K562 (cell line): ENCODE data around the gene GBA2. TPM values are rescaled to one million over a fixed set of nuclear protein-coding genes. Genes with fewer than 3 reads are reported as not detected.

ENCODE experiments used
- BRD4 ChIP-seq: fragments of 200-600 bp; sonication (generic); IDR thresholded peaks from 2 replicates; pipeline ENCODE4 v1.6.1; 2017; ENCODE audit warnings: inconsistent platforms
- CEBPB ChIP-seq: fragments of 450-650 bp; IDR thresholded peaks from 2 replicates; pipeline ENCODE4 v1.6.1; 2016; ENCODE audit warnings: missing genetic modification characterization, missing compliant biosample characterization
- EZH2 ChIP-seq: IDR thresholded peaks from 2 replicates; pipeline ENCODE4 v1.6.1; 2012; ENCODE audit warnings: low read depth, mild to moderate bottlenecking, inconsistent platforms, low read length, borderline replicate concordance
- FOXA3 ChIP-seq, 2 experiments: fragments of 450-650 bp in 1 of 2; sonication (generic) in 1 of 2; formaldehyde crosslinking; IDR thresholded peaks in 1 of 2; conservative IDR thresholded peaks in 1 of 2; 2 replicates each; pipeline versions ENCODE4 v1.4.0 to v1.8.0; 2020 to 2022; ENCODE audit warnings: mild to moderate bottlenecking in 2 of 2, missing genetic modification reagents in 1 of 2
- FOXJ3 ChIP-seq: sonication (generic); formaldehyde crosslinking; IDR thresholded peaks from 2 replicates; pipeline ENCODE4 v1.4.0; 2020; ENCODE audit warnings: mild to moderate bottlenecking, missing genetic modification reagents
- NFIX ChIP-seq: fragments of 250-450 bp; sonication (Bioruptor Pico); IDR thresholded peaks from 2 replicates; pipeline ENCODE4 v1.4.0; 2020; ENCODE audit warnings: low read depth, mild to moderate bottlenecking, moderate library complexity
- ZBTB7A ChIP-seq: IDR thresholded peaks from 2 replicates; pipeline ENCODE4 v1.6.1; 2011; ENCODE audit warnings: low read depth, mild to moderate bottlenecking, low read length, moderate library complexity, borderline replicate concordance; ENCODE audit not compliant: control insufficient read depth
- ZNF274 ChIP-seq: IDR thresholded peaks from 2 replicates; pipeline ENCODE4 v1.6.1; 2011; ENCODE audit warnings: low read depth, mild to moderate bottlenecking, low read length, moderate library complexity, borderline replicate concordance
- ZNF3 ChIP-seq: fragments of 250-450 bp; sonication (Bioruptor Pico); IDR thresholded peaks from 2 replicates; pipeline ENCODE4 v1.5.0; 2021; ENCODE audit warnings: mild to moderate bottlenecking, moderate library complexity
- polyA plus RNA-seq, 8 experiments: library from polyadenylated mRNA; depleted of rRNA in 4 of 8; stranded (reverse) in 5 of 8; unstranded in 3 of 8; fragments of >200 nt; fragmentation: Nextera tagmentation in 2 of 8; fragmentation: Illumina TruSeq in 1 of 8; extraction: Ambion mirVana in 2 of 8; extraction: Trizol in 1 of 8; gene quantifications; 2 replicates each; pipeline versions ENCODE4 v1.2.1 to v1.2.3, GENCODE V29; 2011 to 2014; ENCODE audit warnings: inconsistent platforms in 1 of 8, missing spikeins in 1 of 8
- total RNA-seq, 7 experiments: library from RNA; depleted of rRNA in 6 of 7; stranded (reverse); fragments of >200 nt in 6 of 7; fragmentation: Illumina TruSeq in 2 of 7; extraction: Trizol in 2 of 7; gene quantifications; 2 replicates each; pipeline versions ENCODE4 v1.2.1 to v1.2.3, GENCODE V29; 2011 to 2021; ENCODE audit warnings: low replicate concordance in 1 of 7
- TF ChIP-seq, protein P1 (sequence below): fragments of 450-650 bp; IDR thresholded peaks from 2 replicates; pipeline ENCODE4 v1.6.1; 2016; ENCODE audit warnings: mild to moderate bottlenecking, moderate library complexity
- TF ChIP-seq, protein P2 (sequence below): fragments of 250-450 bp; sonication (Bioruptor Pico); IDR thresholded peaks from 2 replicates; pipeline ENCODE4 v1.9.0; 2021; ENCODE audit warnings: mild to moderate bottlenecking
- TF ChIP-seq, protein P3 (sequence below): sonication (generic); formaldehyde crosslinking; IDR thresholded peaks from 2 replicates; pipeline ENCODE4 v1.8.1; 2023; ENCODE audit warnings: mild to moderate bottlenecking, missing genetic modification reagents

GBA2 gene
- total and polyA plus RNA-seq, 9 of the 15 experiments (the other 6 are each of a cell fraction or from before 2014, with no cell fraction given) = 14.1 to 60.4 (median 32.1) TPM

DNA sequence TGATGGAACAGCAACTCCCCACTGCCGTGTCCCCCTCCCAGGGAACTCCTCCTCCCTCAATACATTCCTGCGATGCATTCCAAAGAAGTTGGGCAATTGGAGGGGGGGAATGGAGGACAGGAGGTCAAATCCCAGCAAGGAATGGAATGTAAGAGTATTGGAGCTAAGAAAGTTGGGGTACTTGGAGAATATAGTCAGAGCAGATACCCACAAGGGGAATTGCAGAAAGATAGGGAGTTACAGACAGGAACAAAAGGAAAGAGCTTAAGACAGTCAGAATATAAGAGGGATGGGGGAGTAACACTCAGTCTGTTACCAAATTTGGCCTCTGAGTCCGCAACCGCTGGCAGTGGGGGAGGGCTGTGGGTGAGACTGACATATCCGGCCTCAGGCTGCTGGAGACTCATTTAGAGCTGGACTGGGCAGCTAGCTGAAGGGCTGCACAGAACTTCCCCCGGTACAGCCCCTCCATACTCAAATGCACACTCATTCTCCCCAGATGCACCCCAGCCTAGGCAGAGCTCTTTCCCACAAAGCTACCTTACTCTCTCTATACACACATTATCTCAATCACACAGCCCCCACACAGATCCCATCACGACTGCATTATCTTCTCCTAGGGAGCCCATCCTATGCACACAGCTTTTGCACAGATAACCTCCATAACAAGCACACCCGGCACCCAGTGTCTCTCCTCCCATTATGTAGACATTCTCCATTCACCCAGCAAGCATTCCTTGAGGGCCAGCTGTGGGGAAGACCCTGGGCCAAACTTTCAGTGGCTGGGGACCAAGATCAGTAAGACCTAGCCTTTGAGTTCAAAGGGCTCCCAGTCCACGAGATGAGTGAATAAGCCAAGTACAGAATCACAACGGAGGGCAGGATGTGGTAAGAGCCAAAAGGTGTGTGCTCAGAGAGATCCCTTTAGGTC, 20.7 kb downstream of the GBA2 start (continued):
- TF ChIP-seq, protein P1, sequence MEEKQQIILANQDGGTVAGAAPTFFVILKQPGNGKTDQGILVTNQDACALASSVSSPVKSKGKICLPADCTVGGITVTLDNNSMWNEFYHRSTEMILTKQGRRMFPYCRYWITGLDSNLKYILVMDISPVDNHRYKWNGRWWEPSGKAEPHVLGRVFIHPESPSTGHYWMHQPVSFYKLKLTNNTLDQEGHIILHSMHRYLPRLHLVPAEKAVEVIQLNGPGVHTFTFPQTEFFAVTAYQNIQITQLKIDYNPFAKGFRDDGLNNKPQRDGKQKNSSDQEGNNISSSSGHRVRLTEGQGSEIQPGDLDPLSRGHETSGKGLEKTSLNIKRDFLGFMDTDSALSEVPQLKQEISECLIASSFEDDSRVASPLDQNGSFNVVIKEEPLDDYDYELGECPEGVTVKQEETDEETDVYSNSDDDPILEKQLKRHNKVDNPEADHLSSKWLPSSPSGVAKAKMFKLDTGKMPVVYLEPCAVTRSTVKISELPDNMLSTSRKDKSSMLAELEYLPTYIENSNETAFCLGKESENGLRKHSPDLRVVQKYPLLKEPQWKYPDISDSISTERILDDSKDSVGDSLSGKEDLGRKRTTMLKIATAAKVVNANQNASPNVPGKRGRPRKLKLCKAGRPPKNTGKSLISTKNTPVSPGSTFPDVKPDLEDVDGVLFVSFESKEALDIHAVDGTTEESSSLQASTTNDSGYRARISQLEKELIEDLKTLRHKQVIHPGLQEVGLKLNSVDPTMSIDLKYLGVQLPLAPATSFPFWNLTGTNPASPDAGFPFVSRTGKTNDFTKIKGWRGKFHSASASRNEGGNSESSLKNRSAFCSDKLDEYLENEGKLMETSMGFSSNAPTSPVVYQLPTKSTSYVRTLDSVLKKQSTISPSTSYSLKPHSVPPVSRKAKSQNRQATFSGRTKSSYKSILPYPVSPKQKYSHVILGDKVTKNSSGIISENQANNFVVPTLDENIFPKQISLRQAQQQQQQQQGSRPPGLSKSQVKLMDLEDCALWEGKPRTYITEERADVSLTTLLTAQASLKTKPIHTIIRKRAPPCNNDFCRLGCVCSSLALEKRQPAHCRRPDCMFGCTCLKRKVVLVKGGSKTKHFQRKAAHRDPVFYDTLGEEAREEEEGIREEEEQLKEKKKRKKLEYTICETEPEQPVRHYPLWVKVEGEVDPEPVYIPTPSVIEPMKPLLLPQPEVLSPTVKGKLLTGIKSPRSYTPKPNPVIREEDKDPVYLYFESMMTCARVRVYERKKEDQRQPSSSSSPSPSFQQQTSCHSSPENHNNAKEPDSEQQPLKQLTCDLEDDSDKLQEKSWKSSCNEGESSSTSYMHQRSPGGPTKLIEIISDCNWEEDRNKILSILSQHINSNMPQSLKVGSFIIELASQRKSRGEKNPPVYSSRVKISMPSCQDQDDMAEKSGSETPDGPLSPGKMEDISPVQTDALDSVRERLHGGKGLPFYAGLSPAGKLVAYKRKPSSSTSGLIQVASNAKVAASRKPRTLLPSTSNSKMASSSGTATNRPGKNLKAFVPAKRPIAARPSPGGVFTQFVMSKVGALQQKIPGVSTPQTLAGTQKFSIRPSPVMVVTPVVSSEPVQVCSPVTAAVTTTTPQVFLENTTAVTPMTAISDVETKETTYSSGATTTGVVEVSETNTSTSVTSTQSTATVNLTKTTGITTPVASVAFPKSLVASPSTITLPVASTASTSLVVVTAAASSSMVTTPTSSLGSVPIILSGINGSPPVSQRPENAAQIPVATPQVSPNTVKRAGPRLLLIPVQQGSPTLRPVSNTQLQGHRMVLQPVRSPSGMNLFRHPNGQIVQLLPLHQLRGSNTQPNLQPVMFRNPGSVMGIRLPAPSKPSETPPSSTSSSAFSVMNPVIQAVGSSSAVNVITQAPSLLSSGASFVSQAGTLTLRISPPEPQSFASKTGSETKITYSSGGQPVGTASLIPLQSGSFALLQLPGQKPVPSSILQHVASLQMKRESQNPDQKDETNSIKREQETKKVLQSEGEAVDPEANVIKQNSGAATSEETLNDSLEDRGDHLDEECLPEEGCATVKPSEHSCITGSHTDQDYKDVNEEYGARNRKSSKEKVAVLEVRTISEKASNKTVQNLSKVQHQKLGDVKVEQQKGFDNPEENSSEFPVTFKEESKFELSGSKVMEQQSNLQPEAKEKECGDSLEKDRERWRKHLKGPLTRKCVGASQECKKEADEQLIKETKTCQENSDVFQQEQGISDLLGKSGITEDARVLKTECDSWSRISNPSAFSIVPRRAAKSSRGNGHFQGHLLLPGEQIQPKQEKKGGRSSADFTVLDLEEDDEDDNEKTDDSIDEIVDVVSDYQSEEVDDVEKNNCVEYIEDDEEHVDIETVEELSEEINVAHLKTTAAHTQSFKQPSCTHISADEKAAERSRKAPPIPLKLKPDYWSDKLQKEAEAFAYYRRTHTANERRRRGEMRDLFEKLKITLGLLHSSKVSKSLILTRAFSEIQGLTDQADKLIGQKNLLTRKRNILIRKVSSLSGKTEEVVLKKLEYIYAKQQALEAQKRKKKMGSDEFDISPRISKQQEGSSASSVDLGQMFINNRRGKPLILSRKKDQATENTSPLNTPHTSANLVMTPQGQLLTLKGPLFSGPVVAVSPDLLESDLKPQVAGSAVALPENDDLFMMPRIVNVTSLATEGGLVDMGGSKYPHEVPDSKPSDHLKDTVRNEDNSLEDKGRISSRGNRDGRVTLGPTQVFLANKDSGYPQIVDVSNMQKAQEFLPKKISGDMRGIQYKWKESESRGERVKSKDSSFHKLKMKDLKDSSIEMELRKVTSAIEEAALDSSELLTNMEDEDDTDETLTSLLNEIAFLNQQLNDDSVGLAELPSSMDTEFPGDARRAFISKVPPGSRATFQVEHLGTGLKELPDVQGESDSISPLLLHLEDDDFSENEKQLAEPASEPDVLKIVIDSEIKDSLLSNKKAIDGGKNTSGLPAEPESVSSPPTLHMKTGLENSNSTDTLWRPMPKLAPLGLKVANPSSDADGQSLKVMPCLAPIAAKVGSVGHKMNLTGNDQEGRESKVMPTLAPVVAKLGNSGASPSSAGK = no peak
- TF ChIP-seq FOXA3 (CRISPR knock-in tag; conservative IDR thresholded peaks at IDR 0.05 in 1 of 2, IDR thresholded peaks at IDR 0.05 in 1 of 2) (no peak), ZNF274 (no peak), NFIX (CRISPR knock-in tag) (no peak), FOXJ3 (CRISPR knock-in tag) (no peak), ZBTB7A (peak; percentile 28; the same call in 1 of the 2 replicates), BRD4 (no peak), EZH2 (no peak), ZNF3 (CRISPR knock-in tag) (no peak), CEBPB (peak; percentile 78)
- TF ChIP-seq, protein P2, sequence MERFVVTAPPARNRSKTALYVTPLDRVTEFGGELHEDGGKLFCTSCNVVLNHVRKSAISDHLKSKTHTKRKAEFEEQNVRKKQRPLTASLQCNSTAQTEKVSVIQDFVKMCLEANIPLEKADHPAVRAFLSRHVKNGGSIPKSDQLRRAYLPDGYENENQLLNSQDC = no peak
- TF ChIP-seq, protein P3, sequence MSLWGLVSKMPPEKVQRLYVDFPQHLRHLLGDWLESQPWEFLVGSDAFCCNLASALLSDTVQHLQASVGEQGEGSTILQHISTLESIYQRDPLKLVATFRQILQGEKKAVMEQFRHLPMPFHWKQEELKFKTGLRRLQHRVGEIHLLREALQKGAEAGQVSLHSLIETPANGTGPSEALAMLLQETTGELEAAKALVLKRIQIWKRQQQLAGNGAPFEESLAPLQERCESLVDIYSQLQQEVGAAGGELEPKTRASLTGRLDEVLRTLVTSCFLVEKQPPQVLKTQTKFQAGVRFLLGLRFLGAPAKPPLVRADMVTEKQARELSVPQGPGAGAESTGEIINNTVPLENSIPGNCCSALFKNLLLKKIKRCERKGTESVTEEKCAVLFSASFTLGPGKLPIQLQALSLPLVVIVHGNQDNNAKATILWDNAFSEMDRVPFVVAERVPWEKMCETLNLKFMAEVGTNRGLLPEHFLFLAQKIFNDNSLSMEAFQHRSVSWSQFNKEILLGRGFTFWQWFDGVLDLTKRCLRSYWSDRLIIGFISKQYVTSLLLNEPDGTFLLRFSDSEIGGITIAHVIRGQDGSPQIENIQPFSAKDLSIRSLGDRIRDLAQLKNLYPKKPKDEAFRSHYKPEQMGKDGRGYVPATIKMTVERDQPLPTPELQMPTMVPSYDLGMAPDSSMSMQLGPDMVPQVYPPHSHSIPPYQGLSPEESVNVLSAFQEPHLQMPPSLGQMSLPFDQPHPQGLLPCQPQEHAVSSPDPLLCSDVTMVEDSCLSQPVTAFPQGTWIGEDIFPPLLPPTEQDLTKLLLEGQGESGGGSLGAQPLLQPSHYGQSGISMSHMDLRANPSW = no peak
